Cardiac muscle cell (in vitro differentiated cells and primary cell): Measurements from ENCODE around the gene NUTM2D. TPM values are rescaled to one million over a fixed set of nuclear protein-coding genes. Genes with fewer than 3 reads are reported as not detected.
A peak's percentile ranks its signal among the peaks of the same experiment; 100 is the strongest.
"Not testable (repeated sequence)": the region's sequence is repeated elsewhere in the genome, so short reads cannot be mapped to it uniquely, and the experiment has no call there.

Experiments
- DNase-seq, 2 donors: peaks; one replicate each; pipeline versions ENCODE4 v3.0.0 to v3.0.0-alpha.2; 2010 to 2017; ENCODE audit warnings: low read depth in 1 of 2, low spot score in 1 of 2
- H3K27ac ChIP-seq: fragments of 200-600 bp; sonication (generic); 2 replicates; pipeline ENCODE4 v1.5.1; 2016
- H3K27me3 ChIP-seq: fragments of 200-600 bp; sonication (generic); 2 replicates; pipeline ENCODE4 v1.6.0; 2016; ENCODE audit warnings: control low read depth
- H3K36me3 ChIP-seq: fragments of 200-600 bp; sonication (generic); 2 replicates; pipeline ENCODE4 v1.5.1; 2016; ENCODE audit warnings: control low read depth
- H3K4me1 ChIP-seq: fragments of 200-600 bp; sonication (generic); 2 replicates; pipeline ENCODE4 v1.8.1; 2017; ENCODE audit warnings: low read depth, mild to moderate bottlenecking, mixed run types
- H3K4me3 ChIP-seq: fragments of 200-600 bp; sonication (generic); 2 replicates; pipeline ENCODE4 v1.5.1; 2016; ENCODE audit warnings: mild to moderate bottlenecking
- H3K9me3 ChIP-seq: fragments of 200-600 bp; sonication (generic); 2 replicates; pipeline ENCODE4 v1.5.1; 2017; ENCODE audit warnings: low read depth, mild to moderate bottlenecking, control low read depth
- polyA plus RNA-seq: library from polyadenylated mRNA; unstranded; fragments of >200 nt; fragmentation: Nextera tagmentation; extraction: Ambion mirVana; gene quantifications from 2 replicates; pipeline ENCODE4 v1.2.1, GENCODE V29; 2016
- total RNA-seq: library from RNA; depleted of rRNA; stranded (reverse); fragments of >200 nt; gene quantifications from 2 replicates; pipeline ENCODE4 v1.2.3, GENCODE V29; 2016
- TF ChIP-seq, protein P1 (sequence below): IDR thresholded peaks from 2 replicates; pipeline ENCODE4 v1.5.1; 2012; ENCODE audit warnings: low read depth, mild to moderate bottlenecking, low read length

The NUTM2D gene
- total and polyA plus RNA-seq, 2 experiments from 2014 or later, result 0.78 to 8.7 TPM

DNA sequence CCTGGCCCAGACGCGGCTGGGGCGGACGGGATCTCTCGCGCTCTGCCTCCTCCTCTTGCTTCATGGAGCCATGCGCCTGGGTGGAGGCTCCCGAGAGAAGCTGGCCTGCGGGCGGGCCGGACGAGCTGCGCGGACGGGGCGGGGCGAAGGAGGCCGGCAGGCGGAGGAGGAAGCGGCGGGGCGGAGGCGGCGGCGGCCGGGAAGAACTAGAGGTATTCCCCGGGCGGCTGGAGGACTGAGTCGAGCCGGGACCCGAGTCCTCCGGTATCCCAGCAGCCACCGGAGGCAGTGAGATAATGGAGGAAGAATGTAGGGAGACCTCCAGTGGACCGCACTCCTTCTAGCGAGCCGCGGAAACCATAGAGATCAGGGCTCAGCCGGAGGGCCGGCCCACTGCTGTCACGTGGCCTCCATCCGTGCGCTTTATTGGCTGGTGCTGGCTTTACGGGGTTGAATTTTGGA is 15.3 kb upstream of the NUTM2D start:
- H3K27ac ChIP-seq, result peak overlapping the region; percentile 95
- H3K4me1 ChIP-seq, H3K9me3 ChIP-seq, H3K36me3 ChIP-seq, H3K27me3 ChIP-seq: not testable (repeated sequence)
- H3K4me3 ChIP-seq, result peak overlapping the region; percentile 68
- DNase-seq, result peak; percentile 79 to 94

DNA sequence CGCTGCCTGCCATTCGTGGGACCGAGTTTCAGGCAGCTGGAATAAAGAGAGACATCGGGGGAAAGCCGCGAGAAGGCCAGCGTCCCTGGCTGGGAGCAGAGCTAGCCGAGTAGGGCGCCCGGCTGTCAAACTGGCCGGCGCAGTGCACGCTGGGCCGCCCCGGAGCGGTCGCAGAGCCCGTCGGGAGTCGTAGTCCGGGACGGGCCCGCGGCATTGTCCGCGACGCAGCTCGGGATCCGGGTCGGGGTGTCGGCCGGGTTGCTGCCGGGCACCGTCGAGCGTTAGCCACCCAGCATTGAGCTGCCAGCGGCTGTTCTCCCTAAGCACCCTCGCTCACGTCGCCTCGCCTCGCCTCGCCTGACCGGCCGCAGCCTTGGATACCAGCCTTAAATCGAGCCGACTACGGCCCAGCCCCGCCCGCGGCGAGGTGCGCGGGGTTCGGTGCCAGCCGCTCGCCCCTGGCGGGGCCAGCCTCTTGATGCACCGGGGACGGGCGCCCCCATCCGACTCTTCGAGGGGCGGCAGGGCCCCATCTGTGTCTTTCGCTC is 14.8 kb upstream of the NUTM2D start:
- H3K27ac ChIP-seq, result peak overlapping the region; percentile 95
- TF ChIP-seq, protein P1, sequence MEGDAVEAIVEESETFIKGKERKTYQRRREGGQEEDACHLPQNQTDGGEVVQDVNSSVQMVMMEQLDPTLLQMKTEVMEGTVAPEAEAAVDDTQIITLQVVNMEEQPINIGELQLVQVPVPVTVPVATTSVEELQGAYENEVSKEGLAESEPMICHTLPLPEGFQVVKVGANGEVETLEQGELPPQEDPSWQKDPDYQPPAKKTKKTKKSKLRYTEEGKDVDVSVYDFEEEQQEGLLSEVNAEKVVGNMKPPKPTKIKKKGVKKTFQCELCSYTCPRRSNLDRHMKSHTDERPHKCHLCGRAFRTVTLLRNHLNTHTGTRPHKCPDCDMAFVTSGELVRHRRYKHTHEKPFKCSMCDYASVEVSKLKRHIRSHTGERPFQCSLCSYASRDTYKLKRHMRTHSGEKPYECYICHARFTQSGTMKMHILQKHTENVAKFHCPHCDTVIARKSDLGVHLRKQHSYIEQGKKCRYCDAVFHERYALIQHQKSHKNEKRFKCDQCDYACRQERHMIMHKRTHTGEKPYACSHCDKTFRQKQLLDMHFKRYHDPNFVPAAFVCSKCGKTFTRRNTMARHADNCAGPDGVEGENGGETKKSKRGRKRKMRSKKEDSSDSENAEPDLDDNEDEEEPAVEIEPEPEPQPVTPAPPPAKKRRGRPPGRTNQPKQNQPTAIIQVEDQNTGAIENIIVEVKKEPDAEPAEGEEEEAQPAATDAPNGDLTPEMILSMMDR, result peak; percentile 32
- not testable (repeated sequence) for H3K27me3 ChIP-seq

DNA sequence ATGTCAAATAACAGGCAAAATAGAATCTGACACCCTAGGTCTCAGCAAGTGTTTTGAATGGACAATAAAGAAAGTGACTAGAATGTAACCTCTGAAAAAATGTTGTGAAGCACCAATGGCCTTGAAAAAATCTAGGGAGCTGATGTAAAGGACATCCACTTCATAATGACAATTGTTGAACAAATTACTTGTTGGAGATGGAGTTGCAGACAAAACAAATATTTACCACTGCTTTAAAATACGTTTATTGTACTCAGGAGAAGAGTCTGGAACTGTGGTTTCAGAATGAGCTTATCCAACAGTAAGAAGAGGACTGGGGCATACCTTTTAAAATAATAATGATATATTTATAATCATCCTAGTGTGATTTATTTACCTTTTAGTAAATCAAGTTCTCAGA is 11.8 kb upstream of the NUTM2D start:
- not testable (repeated sequence) for DNase-seq, H3K36me3 ChIP-seq, H3K27me3 ChIP-seq, H3K4me3 ChIP-seq, H3K9me3 ChIP-seq, H3K27ac ChIP-seq, H3K4me1 ChIP-seq

More for the DNA sequence above, 14.8 kb upstream of the NUTM2D start:
- H3K4me1 ChIP-seq, H3K9me3 ChIP-seq, H3K36me3 ChIP-seq: not testable (repeated sequence)
- peak; percentile 78 to 88 for DNase-seq
- peak overlapping the region; percentile 68 for H3K4me3 ChIP-seq

DNA sequence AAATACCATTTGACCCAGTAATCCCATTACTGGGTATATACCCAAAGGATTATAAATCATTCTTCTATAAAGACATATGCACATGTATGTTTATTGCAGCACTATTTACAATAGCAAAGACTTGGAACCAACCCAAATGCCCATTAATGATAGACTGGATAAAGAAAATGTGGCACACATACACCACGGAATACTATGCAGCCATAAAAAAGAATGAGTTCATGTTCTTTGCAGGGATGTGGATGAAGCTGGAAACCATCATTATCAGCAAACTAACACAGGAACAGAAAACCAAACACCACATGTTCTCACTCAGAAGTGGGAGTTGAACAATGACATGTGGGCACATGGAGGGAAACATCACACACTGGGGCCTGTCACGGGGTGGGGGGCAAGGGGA is 7.4 kb upstream of the NUTM2D start:
- not testable (repeated sequence) for H3K36me3 ChIP-seq, H3K9me3 ChIP-seq, H3K4me3 ChIP-seq, H3K27ac ChIP-seq, H3K27me3 ChIP-seq, H3K4me1 ChIP-seq, DNase-seq

DNA sequence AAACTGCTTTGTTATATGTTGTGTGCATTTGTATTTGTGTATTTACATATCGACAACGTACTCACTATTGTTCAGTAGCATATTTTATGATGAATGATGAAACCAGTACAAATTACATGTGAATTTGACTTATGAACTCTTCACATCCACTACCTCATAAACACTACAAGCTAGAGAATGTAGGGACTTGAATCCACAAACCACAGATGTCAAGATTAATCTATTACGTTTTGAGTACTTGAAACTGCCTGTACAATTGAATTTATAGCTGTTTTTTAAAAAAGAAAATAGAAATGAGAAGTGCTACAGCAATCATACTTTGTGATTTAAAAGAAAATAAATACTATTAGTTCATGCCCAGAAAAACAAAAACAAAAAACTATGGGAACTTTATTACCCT is 4.7 kb upstream of the NUTM2D start:
- not testable (repeated sequence) for H3K4me3 ChIP-seq, H3K4me1 ChIP-seq, H3K27ac ChIP-seq, H3K36me3 ChIP-seq, H3K9me3 ChIP-seq, H3K27me3 ChIP-seq
- peak in 1 of 2 donors; percentile 8 for DNase-seq

DNA sequence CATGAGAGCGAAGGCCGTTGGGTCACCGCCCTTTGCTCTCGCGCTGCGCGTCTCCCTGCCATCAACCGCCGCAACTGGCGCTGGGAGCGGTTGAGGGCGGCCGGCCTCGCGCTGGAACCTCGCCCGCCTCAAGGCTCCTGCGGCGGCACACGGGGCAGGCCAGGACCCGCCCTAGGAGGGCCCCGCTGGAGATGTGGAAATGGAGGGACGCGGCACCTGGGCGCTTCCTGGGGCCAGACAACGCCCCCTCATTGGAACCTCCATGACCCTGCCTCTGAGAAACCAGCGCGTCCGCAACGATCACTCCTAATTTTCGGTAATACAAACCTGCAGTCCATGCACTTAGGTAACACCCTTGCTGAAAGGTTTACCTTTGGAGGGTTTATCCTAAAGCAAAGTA is 2.4 kb upstream of the NUTM2D start:
- DNase-seq, H3K36me3 ChIP-seq, H3K9me3 ChIP-seq, H3K27ac ChIP-seq, H3K4me3 ChIP-seq, H3K27me3 ChIP-seq, H3K4me1 ChIP-seq: not testable (repeated sequence)

DNA sequence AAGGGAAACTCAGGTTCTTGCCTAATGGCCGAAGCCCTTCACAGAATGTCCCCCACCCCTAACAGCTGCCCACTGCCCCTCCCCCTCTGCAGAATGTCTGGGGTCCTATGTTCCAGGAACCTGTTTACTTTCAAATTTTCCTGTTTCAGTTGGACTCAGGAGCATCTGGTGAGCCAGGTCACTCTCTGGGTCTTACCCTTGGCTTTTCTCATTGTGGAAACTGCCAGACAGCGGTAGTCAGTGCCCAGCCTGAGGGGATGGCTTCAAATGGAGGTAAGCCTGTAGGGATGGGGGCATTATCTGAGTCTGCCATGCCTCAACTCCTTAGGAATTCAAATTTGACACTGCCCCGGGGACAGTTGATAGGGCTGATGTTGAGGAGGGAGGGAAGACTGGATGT is 615 bp downstream of the NUTM2D start:
- DNase-seq, H3K9me3 ChIP-seq, H3K4me1 ChIP-seq, H3K27me3 ChIP-seq, H3K36me3 ChIP-seq, H3K27ac ChIP-seq, H3K4me3 ChIP-seq: not testable (repeated sequence)

DNA sequence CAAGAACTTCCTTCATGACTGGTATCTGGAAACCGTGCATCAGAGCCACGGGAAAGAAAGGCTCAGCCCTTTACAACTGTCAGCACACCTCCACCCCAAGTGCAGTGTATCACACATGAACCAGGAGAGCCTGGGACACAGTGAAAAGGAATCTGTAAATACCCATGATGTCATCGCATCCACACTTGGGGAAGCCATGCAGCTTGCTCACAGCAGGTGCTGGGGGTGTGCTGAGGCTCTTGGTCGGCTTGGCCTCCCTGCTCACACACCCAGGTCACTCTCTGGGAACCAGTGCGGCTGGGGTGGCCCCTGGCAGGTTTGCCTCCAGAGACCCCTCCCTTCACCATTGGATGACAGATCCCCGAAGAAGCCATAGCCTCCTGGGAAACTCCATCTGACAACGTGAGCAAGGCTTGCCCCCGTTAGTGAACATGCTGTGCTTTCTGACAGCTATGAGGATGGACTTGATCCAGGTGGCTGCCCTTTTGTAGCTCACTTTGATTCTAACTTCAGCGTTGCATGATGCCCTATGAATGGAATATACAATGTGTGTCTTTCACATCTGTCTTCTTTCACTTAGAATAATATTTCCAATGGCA is 12.1 kb downstream of the NUTM2D start:
- not testable (repeated sequence) for H3K4me3 ChIP-seq, DNase-seq, H3K36me3 ChIP-seq, H3K27me3 ChIP-seq, H3K9me3 ChIP-seq, H3K4me1 ChIP-seq, H3K27ac ChIP-seq

DNA sequence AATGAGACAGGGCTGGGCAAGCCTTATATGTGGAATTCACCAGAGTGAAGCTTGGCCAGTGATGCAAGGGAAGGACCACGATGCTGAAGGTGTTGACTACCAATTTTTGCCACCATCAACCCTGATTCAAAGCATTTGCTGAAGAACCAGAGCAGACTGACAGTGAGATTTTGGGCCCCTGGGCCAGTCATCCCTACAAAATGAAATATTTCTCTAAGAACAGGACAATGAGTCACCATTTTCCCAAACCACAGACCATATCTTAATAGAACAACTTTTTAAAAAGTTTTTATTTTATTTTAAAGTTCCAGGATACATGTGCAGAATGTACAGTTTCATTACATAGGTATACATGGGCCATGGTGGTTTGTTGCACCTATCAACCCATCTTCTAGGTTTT is 16.5 kb downstream of the NUTM2D start:
- not testable (repeated sequence) for H3K9me3 ChIP-seq, H3K36me3 ChIP-seq, DNase-seq, H3K4me3 ChIP-seq, H3K4me1 ChIP-seq, H3K27me3 ChIP-seq, H3K27ac ChIP-seq

DNA sequence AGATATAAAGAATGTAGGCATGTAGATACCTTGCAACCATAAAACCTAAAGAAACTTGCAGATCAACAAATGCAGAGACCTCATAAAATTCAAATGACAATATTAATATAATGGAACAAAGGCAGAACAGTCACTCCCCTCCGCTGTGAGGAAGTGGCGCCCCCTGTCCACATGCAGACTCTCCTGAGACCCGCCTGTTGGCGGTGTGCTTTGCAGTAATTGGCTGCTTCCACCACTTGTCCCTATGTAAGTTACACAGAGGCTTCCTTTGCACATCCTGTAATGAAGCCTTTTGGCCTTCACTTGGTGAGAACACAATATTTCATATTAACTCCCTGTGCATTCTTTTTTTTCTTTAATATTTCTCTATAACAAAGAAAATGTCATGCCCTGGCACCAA is 21.6 kb downstream of the NUTM2D start:
- H3K36me3 ChIP-seq, H3K9me3 ChIP-seq, H3K4me1 ChIP-seq, H3K27me3 ChIP-seq, H3K4me3 ChIP-seq, H3K27ac ChIP-seq, DNase-seq: not testable (repeated sequence)

DNA sequence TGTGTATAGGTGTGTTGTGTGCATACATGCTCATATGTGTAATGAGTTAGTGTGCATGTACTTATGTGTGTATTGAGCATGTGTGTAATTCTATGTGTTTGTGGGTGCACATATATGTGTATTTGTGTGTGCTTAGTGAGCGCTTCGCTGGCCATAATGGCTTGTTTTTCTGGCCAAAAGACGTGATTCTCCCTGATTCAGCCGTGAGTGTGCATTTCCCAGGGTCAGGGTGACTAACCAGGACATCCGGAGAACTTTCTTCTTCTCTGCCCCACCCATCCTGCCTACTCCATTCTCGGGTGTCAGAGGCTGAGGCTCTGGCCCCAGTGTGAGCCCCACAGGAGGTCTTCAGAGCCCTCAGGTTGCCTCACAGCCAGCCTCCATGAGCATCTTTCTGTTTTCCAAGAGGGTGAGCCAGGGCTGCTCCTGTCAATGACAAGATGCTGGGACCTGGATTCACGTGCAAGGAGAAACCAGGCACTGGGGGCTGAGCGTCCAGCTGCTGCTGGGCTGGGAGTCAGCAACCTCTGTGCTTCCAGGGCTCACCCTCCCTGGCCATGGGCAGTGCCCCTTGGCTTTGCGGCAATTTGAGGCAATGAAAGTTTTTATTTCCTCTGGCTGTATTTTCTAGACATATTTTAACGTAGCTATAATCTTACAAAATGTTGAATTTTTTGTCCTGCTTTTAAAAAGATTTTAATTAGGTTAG is 25.8 kb downstream of the NUTM2D start:
- not testable (repeated sequence) for H3K4me3 ChIP-seq, H3K27me3 ChIP-seq, H3K36me3 ChIP-seq, H3K27ac ChIP-seq, H3K4me1 ChIP-seq, H3K9me3 ChIP-seq
- peak in 1 of 2 donors; percentile 9 for DNase-seq

DNA sequence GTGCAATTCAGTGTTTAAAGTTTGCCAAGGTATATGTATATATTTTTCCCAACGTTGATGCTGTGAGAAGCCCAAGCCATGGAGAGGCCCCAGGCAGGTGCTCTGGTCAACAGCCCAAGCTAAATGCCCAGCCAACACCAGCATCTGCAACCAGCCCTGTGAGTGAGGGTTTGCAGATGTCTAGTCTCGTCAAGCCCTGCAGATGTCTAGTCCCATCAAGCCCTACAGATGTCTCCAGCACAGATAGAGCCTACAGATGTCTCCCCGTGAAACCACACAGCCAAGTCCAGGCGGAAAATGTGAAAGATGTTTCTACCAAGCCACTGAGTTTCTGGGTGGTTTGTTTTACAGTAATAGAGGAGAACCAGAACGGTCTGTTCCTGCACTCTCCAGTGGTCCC is 26.7 kb downstream of the NUTM2D start:
- not testable (repeated sequence) for H3K27me3 ChIP-seq, H3K36me3 ChIP-seq, H3K27ac ChIP-seq, H3K4me1 ChIP-seq, H3K9me3 ChIP-seq, H3K4me3 ChIP-seq, DNase-seq

DNA sequence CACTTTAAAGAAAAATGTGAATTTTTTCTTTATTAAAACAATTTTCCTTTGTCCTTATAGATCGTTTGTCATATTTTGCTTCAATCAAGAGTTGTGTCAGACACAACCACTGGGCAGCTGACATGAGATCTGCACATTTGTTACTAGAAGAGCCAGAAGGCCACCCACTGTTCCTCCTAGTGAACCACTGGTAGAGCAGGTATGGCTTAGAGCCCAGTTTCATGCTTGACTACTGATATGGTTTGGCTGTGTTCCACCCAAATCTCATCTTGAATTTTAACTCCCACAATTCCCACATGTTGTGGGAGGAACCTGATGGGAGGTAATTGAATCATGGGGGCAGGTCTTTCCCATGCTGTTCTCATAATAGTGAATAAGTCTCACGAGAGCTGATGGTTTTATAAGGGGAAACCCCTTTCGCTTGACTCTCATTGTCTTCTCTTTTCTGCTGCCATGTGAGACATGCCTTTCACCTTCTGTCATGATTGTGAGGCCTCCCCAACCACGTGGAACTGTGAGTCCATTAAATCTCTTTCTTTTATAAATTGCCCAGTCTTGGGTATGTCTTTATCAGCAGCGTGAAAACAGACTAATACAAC is 28.3 kb downstream of the NUTM2D start:
- not testable (repeated sequence) for H3K4me1 ChIP-seq, H3K9me3 ChIP-seq, H3K4me3 ChIP-seq, H3K27me3 ChIP-seq, DNase-seq, H3K27ac ChIP-seq, H3K36me3 ChIP-seq
